Thyroid gland (tissue), 4 donors: ENCODE measurements around the gene CHST9. TPM values are rescaled to one million over a fixed set of nuclear protein-coding genes. Genes with fewer than 3 reads are reported as not detected.

Experiments
- DNase-seq, 2 donors: peaks; one replicate each; pipeline ENCODE4 v3.0.0-alpha.2; 2019
- H3K27ac ChIP-seq, 3 donors: fragments of 200-600 bp; sonication (generic); 1 replicate in 2 of 3; 2 replicates in 1 of 3; pipeline ENCODE4 v1.5.1; 2016 to 2019; ENCODE audit warnings: mild to moderate bottlenecking in 1 of 3, moderate library complexity in 1 of 3
- H3K27me3 ChIP-seq: fragments of 200-600 bp; sonication (generic); one replicate; pipeline ENCODE4 v1.5.1; 2019
- H3K36me3 ChIP-seq, 2 donors: fragments of 200-600 bp; sonication (generic); one replicate each; pipeline ENCODE4 v1.5.1; 2016 to 2019
- H3K4me1 ChIP-seq, 2 donors: fragments of 200-600 bp; sonication (generic); one replicate each; pipeline ENCODE4 v1.5.1; 2017 to 2019
- H3K4me3 ChIP-seq, 3 donors: fragments of 200-600 bp; sonication (generic); replicated peaks in 1 of 3; 1 replicate in 2 of 3; 2 replicates in 1 of 3; pipeline ENCODE4 v1.5.1; 2016; ENCODE audit warnings: mild to moderate bottlenecking in 1 of 3
- H3K9me3 ChIP-seq: fragments of 200-600 bp; sonication (generic); one replicate; pipeline ENCODE4 v1.5.1; 2017
- CTCF ChIP-seq, 6 experiments: fragments of 200-600 bp in 3 of 6; fragments of 450-650 bp in 3 of 6; sonication (generic) in 3 of 6; IDR thresholded peaks; one replicate each; pipeline ENCODE4 v1.5.1; 2016 to 2019; ENCODE audit warnings: antibody characterized with exemption in 6 of 6, mild to moderate bottlenecking in 2 of 6, inconsistent platforms in 1 of 6, moderate library complexity in 1 of 6
- POLR2A ChIP-seq, 2 donors: fragments of 450-650 bp; IDR thresholded peaks; one replicate each; pipeline ENCODE4 v1.6.1; 2017; ENCODE audit warnings: antibody characterized with exemption in 2 of 2, mild to moderate bottlenecking in 2 of 2, moderate library complexity in 1 of 2
- WGBS, 2 donors: methylation state at CpG; one replicate each; pipeline ENCODE4 v1.1.5; 2017; 5-methylcytosine and 5-hydroxymethylcytosine counted together
- intact Hi-C: fragments of 100-400 bp; cut with DNase I; formaldehyde crosslinking; loops from one replicate; pipeline ENCODE4 v1.15.1; 2023
- total RNA-seq, 4 donors: library from RNA; depleted of rRNA; stranded (reverse); fragments of >200 nt; gene quantifications; one replicate each; pipeline ENCODE4 v1.2.3, GENCODE V29; 2016

The CHST9 gene
- total RNA-seq, 4 donors from 2014 or later = under 0.01 to 0.13 (median 0.05) TPM; not detected in 1

DNA sequence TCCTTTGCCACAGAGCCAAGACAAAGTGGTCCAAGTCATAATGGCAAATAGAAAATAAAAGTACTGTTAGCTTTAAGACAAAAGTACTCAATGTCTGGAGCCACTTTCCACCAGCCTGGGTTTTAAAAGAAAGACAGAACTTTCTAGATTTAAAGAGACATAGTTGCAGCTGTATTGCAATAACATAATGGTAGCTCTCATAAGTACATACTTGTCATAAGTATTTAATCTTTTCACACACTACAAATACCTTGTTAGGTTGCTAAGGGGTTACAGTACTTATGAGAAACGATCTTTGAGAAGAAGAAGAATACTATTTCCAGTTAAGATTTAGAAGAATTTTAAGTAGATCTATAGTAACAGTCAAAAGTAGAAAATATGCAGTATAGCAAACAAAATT lies 290.7 kb downstream of the CHST9 start:
- intact Hi-C loops = no loop called here
- Histone ChIP-seq H3K9me3 (no peaks in the 10 kb centered on the region), H3K27me3 (no peaks in the 10 kb centered on the region), H3K36me3 (no peaks in the 10 kb centered on the region), H3K4me1 (no peaks in the 10 kb centered on the region), H3K27ac (no peak overlapping the region), H3K4me3 (no peak overlapping the region)
- TF ChIP-seq CTCF (IDR thresholded peaks at IDR 0.05) (no peak), POLR2A (IDR thresholded peaks at IDR 0.05) (no peak)
- WGBS, 2 donors = 33 to 38% methylated on average over 1 of the region's 1 CpG
- DNase-seq = no peak

- no peaks in the 10 kb centered on the region for H3K36me3 ChIP-seq
- TF ChIP-seq POLR2A (IDR thresholded peaks at IDR 0.05) (no peak), CTCF (IDR thresholded peaks at IDR 0.05) (no peak)
- intact Hi-C loops = no loop called here
- 67 to 73% methylated on average over 6 of the region's 6 CpGs for WGBS, 2 donors
- DNase-seq = no peak
- no peaks in the 10 kb centered on the region for H3K9me3 ChIP-seq
- H3K27ac ChIP-seq = no peak overlapping the region
- no peaks in the 10 kb centered on the region for H3K27me3 ChIP-seq
- no peaks in the 10 kb centered on the region for H3K4me1 ChIP-seq
- H3K4me3 ChIP-seq = no peak overlapping the region
Observed at GRCh38 chr18:26893996-26894395, 291.1 kb downstream of the CHST9 start.

DNA sequence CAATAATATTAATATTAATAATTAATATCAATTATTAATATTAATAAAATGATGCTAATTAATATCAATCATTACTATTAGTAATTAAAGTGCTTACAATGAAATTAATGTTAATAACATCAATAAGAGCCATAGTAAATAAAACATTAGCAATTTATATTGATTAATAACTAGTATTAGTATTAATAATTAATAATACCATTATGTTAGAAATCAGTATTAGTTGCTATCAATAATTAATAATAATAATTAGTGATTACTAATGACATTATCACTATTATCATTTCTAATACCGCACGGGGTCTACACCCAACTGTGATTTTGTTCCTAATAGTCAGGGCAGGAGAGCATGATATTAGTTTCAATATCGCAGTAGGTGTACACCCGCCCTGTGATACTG lies 296.8 kb downstream of the CHST9 start:
- Histone ChIP-seq H3K27me3 (no peaks in the 10 kb centered on the region), H3K4me1 (no peaks in the 10 kb centered on the region), H3K4me3 (no peak overlapping the region), H3K36me3 (no peaks in the 10 kb centered on the region), H3K9me3 (no peaks in the 10 kb centered on the region), H3K27ac (no peak overlapping the region)
- DNase-seq = no peak
- intact Hi-C loops = no loop called here
- TF ChIP-seq CTCF (IDR thresholded peaks at IDR 0.05) (no peak), POLR2A (IDR thresholded peaks at IDR 0.05) (no peak)
- 95 to 99% methylated on average over 4 of the region's 4 CpGs for WGBS, 2 donors

- Histone ChIP-seq H3K4me1 (no peaks in the 10 kb centered on the region), H3K4me3 (no peak overlapping the region), H3K36me3 (no peaks in the 10 kb centered on the region), H3K27ac (no peak overlapping the region), H3K9me3 (no peaks in the 10 kb centered on the region), H3K27me3 (no peaks in the 10 kb centered on the region)
- intact Hi-C loops = no loop called here
- WGBS, 2 donors = 84 to 88% methylated on average over 2 of the region's 2 CpGs
- TF ChIP-seq POLR2A (IDR thresholded peaks at IDR 0.05) = no peak
- TF ChIP-seq CTCF (IDR thresholded peaks at IDR 0.05) = no peak
- DNase-seq = no peak
Observed at GRCh38 chr18:26875040-26875654, 310.0 kb downstream of the CHST9 start.

- H3K4me3 ChIP-seq = no peak overlapping the region
- no peaks in the 10 kb centered on the region for H3K27me3 ChIP-seq
- intact Hi-C loops = no loop called here
- no peaks in the 10 kb centered on the region for H3K36me3 ChIP-seq
- DNase-seq = no peak
- no peak overlapping the region for H3K27ac ChIP-seq
- TF ChIP-seq POLR2A (IDR thresholded peaks at IDR 0.05) = no peak
- TF ChIP-seq CTCF (IDR thresholded peaks at IDR 0.05) = no peak
- H3K9me3 ChIP-seq = no peaks in the 10 kb centered on the region
- H3K4me1 ChIP-seq = no peaks in the 10 kb centered on the region
Observed at GRCh38 chr18:26874283-26874682, 310.8 kb downstream of the CHST9 start.
